Endothelial cell of umbilical vein (primary cell): ENCODE data around the gene MPG. TPM values are rescaled to one million over a fixed set of nuclear protein-coding genes. Genes with fewer than 3 reads are reported as not detected.

Experiments
- polyA plus RNA-seq, 4 experiments: library from polyadenylated mRNA; depleted of rRNA in 3 of 4; stranded (reverse) in 3 of 4; unstranded in 1 of 4; fragments of >200 nt; gene quantifications; 2 replicates each; pipeline versions ENCODE4 v1.2.1 to v1.2.3, GENCODE V29; 2011 to 2012; ENCODE audit warnings: missing spikeins in 1 of 4
- small RNA-seq: library from RNA; depleted of rRNA; stranded (forward); fragments of <200 nt; gene quantifications from one replicate; pipeline ENCODE3, GENCODE V24; 2012; ENCODE audit warnings: low replicate concordance, low read depth; ENCODE audit not compliant: insufficient read depth, insufficient read length
- total RNA-seq: library from RNA; stranded (reverse); gene quantifications from 2 replicates; pipeline ENCODE4 v1.2.3, GENCODE V29; 2021

MPG gene
- total and polyA plus RNA-seq, 2 donors (not counting 3 experiments of a cell fraction or from before 2014, with no cell fraction given): 70.5 to 140 TPM

Small RNA genes lying within 50 kb of the gene (small RNA-seq; reads per million reads assigned to genes)
- not detected for gene Z69720.2

Other genes starting within 250 kb of the MPG start
- 18.4 and 20.6 TPM in 2 replicates for gene POLR3K, start 24.6 kb upstream of the MPG start, total RNA-seq
- gene POLR3K, start 24.6 kb upstream of the MPG start, polyA plus RNA-seq: 28.0 and 33.2 TPM in 2 replicates
- gene SNRNP25, start 24.4 kb upstream of the MPG start, total RNA-seq: 41.8 and 50.2 TPM in 2 replicates
- 42.1 and 49.6 TPM in 2 replicates for gene SNRNP25, start 24.4 kb upstream of the MPG start, polyA plus RNA-seq
- 55.1 and 57.0 TPM in 2 replicates for gene RHBDF1, start 5.6 kb upstream of the MPG start, total RNA-seq
- gene RHBDF1, start 5.6 kb upstream of the MPG start, polyA plus RNA-seq: 113 and 137 TPM in 2 replicates
- 36.3 and 40.4 TPM in 2 replicates for gene NPRL3, start 60.4 kb downstream of the MPG start, total RNA-seq
- 19.3 and 22.4 TPM in 2 replicates for gene NPRL3, start 60.4 kb downstream of the MPG start, polyA plus RNA-seq
- gene HBZ, start 74.4 kb downstream of the MPG start, total RNA-seq: not detected in 2 replicates
- gene HBZ, start 74.4 kb downstream of the MPG start, polyA plus RNA-seq: not detected in 2 replicates
- not detected in 2 replicates for gene HBM, start 87.8 kb downstream of the MPG start, total RNA-seq
- not detected in 2 replicates for gene HBM, start 87.8 kb downstream of the MPG start, polyA plus RNA-seq
- gene HBA2, start 94.7 kb downstream of the MPG start, total RNA-seq: not detected in 2 replicates
- gene HBA2, start 94.7 kb downstream of the MPG start, polyA plus RNA-seq: not detected in 2 replicates
- not detected in 2 replicates for gene HBA1, start 98.5 kb downstream of the MPG start, total RNA-seq
- gene HBA1, start 98.5 kb downstream of the MPG start, polyA plus RNA-seq: not detected in 2 replicates
- gene HBQ1, start 102.2 kb downstream of the MPG start, total RNA-seq: not detected in 2 replicates
- gene HBQ1, start 102.2 kb downstream of the MPG start, polyA plus RNA-seq: 0.75 and 2.5 TPM in 2 replicates
- gene LUC7L, start 151.2 kb downstream of the MPG start, total RNA-seq: 86.6 and 94.7 TPM in 2 replicates
- gene LUC7L, start 151.2 kb downstream of the MPG start, polyA plus RNA-seq: 57.6 and 75.4 TPM in 2 replicates
- 70.4 and 73.1 TPM in 2 replicates for gene FAM234A, start 156.6 kb downstream of the MPG start, total RNA-seq
- gene FAM234A, start 156.6 kb downstream of the MPG start, polyA plus RNA-seq: 89.4 and 98.8 TPM in 2 replicates
- gene RGS11, start 197.7 kb downstream of the MPG start, total RNA-seq: 3.0 and 5.5 TPM in 2 replicates
- 4.9 and 7.2 TPM in 2 replicates for gene RGS11, start 197.7 kb downstream of the MPG start, polyA plus RNA-seq
- 0.93 and 1.9 TPM in 2 replicates for gene ARHGDIG, start 202.4 kb downstream of the MPG start, total RNA-seq
- 2.2 and 3.8 TPM in 2 replicates for gene ARHGDIG, start 202.4 kb downstream of the MPG start, polyA plus RNA-seq
- gene PDIA2, start 204.9 kb downstream of the MPG start, total RNA-seq: 0.99 TPM in 1 of 2 replicates, not detected in the other
- 0.63 and 0.75 TPM in 2 replicates for gene PDIA2, start 204.9 kb downstream of the MPG start, polyA plus RNA-seq